ENCODE measurements around the gene KCNMB1.

Gene KCNMB1

GRCh38 chr5:170426149-170426767, 37.1 kb upstream of the KCNMB1 start:
- Mint-ChIP-seq H3K4me3 (no peak overlapping the region), H3K9me3 (no peaks in the 10 kb centered on the region), H3K36me3 (ENCODE audit: insufficient read depth) (no peaks in the 10 kb centered on the region), H3K27ac (no peak overlapping the region), H3K4me1 (ENCODE audit: low read depth in 2 of 2) (no peaks in the 10 kb centered on the region), H3K27me3 (peaks cover 47 to 52% of the 10 kb centered on the region in 2 donors)
- ATAC-seq (replicated peaks) (no peak), DNase-seq (no peak)

- peaks cover 44 to 51% of the 10 kb centered on the region in 2 donors for H3K27me3 Mint-ChIP-seq
- H3K27ac Mint-ChIP-seq = no peak overlapping the region
Observed at GRCh38 chr5:170425731-170426130, 36.6 kb upstream of the KCNMB1 start.

GRCh38 chr5:170424629-170425028, 35.5 kb upstream of the KCNMB1 start:
- H3K4me3 Mint-ChIP-seq = no peak overlapping the region
- H3K27me3 Mint-ChIP-seq = peaks cover 43 to 46% of the 10 kb centered on the region in 2 donors

More at GRCh38 chr5:170425731-170426130, 36.6 kb upstream of the KCNMB1 start:
- H3K36me3 Mint-ChIP-seq (ENCODE audit: insufficient read depth) = no peaks in the 10 kb centered on the region
- H3K4me1 Mint-ChIP-seq (ENCODE audit: low read depth in 2 of 2) = peaks cover 1 to 2% of the 10 kb centered on the region in 2 donors
- ATAC-seq (replicated peaks) = no peak
- DNase-seq = no peak
- no peaks in the 10 kb centered on the region for H3K9me3 Mint-ChIP-seq
- H3K4me3 Mint-ChIP-seq = no peak overlapping the region

GRCh38 chr5:170423692-170424091, 34.5 kb upstream of the KCNMB1 start:
- peaks cover 34 to 41% of the 10 kb centered on the region in 2 donors for H3K27me3 Mint-ChIP-seq
- no peak for ATAC-seq (replicated peaks)
- H3K36me3 Mint-ChIP-seq (ENCODE audit: insufficient read depth) = no peaks in the 10 kb centered on the region
- no peaks in the 10 kb centered on the region for H3K9me3 Mint-ChIP-seq
- peaks cover 3% of the 10 kb centered on the region in 2 donors for H3K4me1 Mint-ChIP-seq (ENCODE audit: low read depth in 2 of 2)
- H3K4me3 Mint-ChIP-seq = no peak overlapping the region
- no peak for DNase-seq
- no peak overlapping the region for H3K27ac Mint-ChIP-seq

More at GRCh38 chr5:170424629-170425028, 35.5 kb upstream of the KCNMB1 start:
- DNase-seq (no peak), ATAC-seq (replicated peaks) (no peak)
- Mint-ChIP-seq H3K27ac (no peak overlapping the region), H3K36me3 (ENCODE audit: insufficient read depth) (no peaks in the 10 kb centered on the region), H3K4me1 (ENCODE audit: low read depth in 2 of 2) (peaks cover 3% of the 10 kb centered on the region in 2 donors), H3K9me3 (no peaks in the 10 kb centered on the region)

GRCh38 chr5:170421826-170422225, 32.7 kb upstream of the KCNMB1 start:
- Mint-ChIP-seq H3K27ac (no peak overlapping the region), H3K4me3 (no peak overlapping the region), H3K9me3 (no peaks in the 10 kb centered on the region), H3K36me3 (ENCODE audit: insufficient read depth) (no peaks in the 10 kb centered on the region), H3K4me1 (ENCODE audit: low read depth in 2 of 2) (peaks cover 5 to 9% of the 10 kb centered on the region in 2 donors), H3K27me3 (peaks cover 20 to 33% of the 10 kb centered on the region in 2 donors)
- DNase-seq (no peak), ATAC-seq (replicated peaks) (no peak)

GRCh38 chr5:170420806-170421412, 31.7 kb upstream of the KCNMB1 start:
- Mint-ChIP-seq H3K4me1 (ENCODE audit: low read depth in 2 of 2) (peaks cover 5 to 9% of the 10 kb centered on the region in 2 donors), H3K27me3 (peaks cover 20 to 33% of the 10 kb centered on the region in 2 donors), H3K4me3 (no peak overlapping the region), H3K36me3 (ENCODE audit: insufficient read depth) (no peaks in the 10 kb centered on the region), H3K27ac (no peak overlapping the region), H3K9me3 (no peaks in the 10 kb centered on the region)
- DNase-seq (peak; percentile 41 to 53 (median 52)), ATAC-seq (replicated peaks) (peak; percentile 62)

GRCh38 chr5:170419643-170420042, 30.5 kb upstream of the KCNMB1 start:
- H3K4me1 Mint-ChIP-seq (ENCODE audit: low read depth in 2 of 2) = peaks cover 5 to 9% of the 10 kb centered on the region in 2 donors
- H3K4me3 Mint-ChIP-seq = no peak overlapping the region
- ATAC-seq (replicated peaks) = no peak
- no peak for DNase-seq
- H3K36me3 Mint-ChIP-seq (ENCODE audit: insufficient read depth) = no peaks in the 10 kb centered on the region
- H3K9me3 Mint-ChIP-seq = no peaks in the 10 kb centered on the region
- no peak overlapping the region for H3K27ac Mint-ChIP-seq
- peaks cover 20 to 29% of the 10 kb centered on the region in 2 donors for H3K27me3 Mint-ChIP-seq

GRCh38 chr5:170418736-170419135, 29.6 kb upstream of the KCNMB1 start:
- no peak overlapping the region for H3K4me3 Mint-ChIP-seq
- H3K27me3 Mint-ChIP-seq = peaks cover 16 to 23% of the 10 kb centered on the region in 2 donors
- no peak for ATAC-seq (replicated peaks)
- no peaks in the 10 kb centered on the region for H3K9me3 Mint-ChIP-seq
- H3K27ac Mint-ChIP-seq = peak overlapping the region in 1 of 2 donors; percentile 9
- peaks cover 5 to 9% of the 10 kb centered on the region in 2 donors for H3K4me1 Mint-ChIP-seq (ENCODE audit: low read depth in 2 of 2)
- no peaks in the 10 kb centered on the region for H3K36me3 Mint-ChIP-seq (ENCODE audit: insufficient read depth)
- DNase-seq = no peak

GRCh38 chr5:170416526-170416925, 27.4 kb upstream of the KCNMB1 start:
- no peaks in the 10 kb centered on the region for H3K36me3 Mint-ChIP-seq (ENCODE audit: insufficient read depth)
- no peak overlapping the region for H3K27ac Mint-ChIP-seq

GRCh38 chr5:170414786-170415185, 25.6 kb upstream of the KCNMB1 start:
- ATAC-seq (replicated peaks) (no peak), DNase-seq (no peak)
- H3K27me3 Mint-ChIP-seq = peaks cover 0 to 9% of the 10 kb centered on the region in 2 donors
- peaks cover 2 to 6% of the 10 kb centered on the region in 2 donors for H3K4me1 Mint-ChIP-seq (ENCODE audit: low read depth in 2 of 2)
- no peaks in the 10 kb centered on the region for H3K9me3 Mint-ChIP-seq
- H3K4me3 Mint-ChIP-seq = no peak overlapping the region
- no peak overlapping the region for H3K27ac Mint-ChIP-seq
- no peaks in the 10 kb centered on the region for H3K36me3 Mint-ChIP-seq (ENCODE audit: insufficient read depth)

More at GRCh38 chr5:170416526-170416925, 27.4 kb upstream of the KCNMB1 start:
- ATAC-seq (replicated peaks) (no peak), DNase-seq (no peak)
- Mint-ChIP-seq H3K4me3 (no peak overlapping the region), H3K4me1 (ENCODE audit: low read depth in 2 of 2) (peaks cover 5 to 9% of the 10 kb centered on the region in 2 donors), H3K27me3 (peaks cover 8 to 14% of the 10 kb centered on the region in 2 donors), H3K9me3 (no peaks in the 10 kb centered on the region)

GRCh38 chr5:170413897-170414296, 24.7 kb upstream of the KCNMB1 start:
- Mint-ChIP-seq H3K27me3 (peaks cover 0 to 7% of the 10 kb centered on the region in 2 donors), H3K9me3 (no peaks in the 10 kb centered on the region), H3K36me3 (ENCODE audit: insufficient read depth) (no peaks in the 10 kb centered on the region), H3K4me1 (ENCODE audit: low read depth in 2 of 2) (peaks cover 2 to 6% of the 10 kb centered on the region in 2 donors), H3K27ac (no peak overlapping the region), H3K4me3 (no peak overlapping the region)
- ATAC-seq (replicated peaks) (no peak), DNase-seq (no peak)

- no peaks in the 10 kb centered on the region for H3K36me3 Mint-ChIP-seq (ENCODE audit: insufficient read depth)
- no peak overlapping the region for H3K27ac Mint-ChIP-seq
- no peak overlapping the region for H3K4me3 Mint-ChIP-seq
- peak; percentile 33 for ATAC-seq (replicated peaks)
- H3K4me1 Mint-ChIP-seq (ENCODE audit: low read depth in 2 of 2) = no peaks in the 10 kb centered on the region
- H3K9me3 Mint-ChIP-seq = no peaks in the 10 kb centered on the region
- peak in 2 of 3 experiments; percentile 8 to 27 for DNase-seq
- peaks cover 20% of the 10 kb centered on the region in 2 donors for H3K27me3 Mint-ChIP-seq
Observed at GRCh38 chr5:170411100-170411499, 21.9 kb upstream of the KCNMB1 start.

- Mint-ChIP-seq H3K4me1 (ENCODE audit: low read depth in 2 of 2) (no peaks in the 10 kb centered on the region), H3K36me3 (ENCODE audit: insufficient read depth) (no peaks in the 10 kb centered on the region), H3K27ac (no peak overlapping the region), H3K27me3 (peaks cover 26 to 27% of the 10 kb centered on the region in 2 donors), H3K9me3 (no peaks in the 10 kb centered on the region), H3K4me3 (no peak overlapping the region)
- ATAC-seq (replicated peaks) (no peak), DNase-seq (no peak)
Observed at GRCh38 chr5:170410401-170410800, 21.2 kb upstream of the KCNMB1 start.

Data from effector memory CD8-positive, alpha-beta T cell (primary cell).